Measurements from ENCODE around the gene GABRG3.

DNA sequence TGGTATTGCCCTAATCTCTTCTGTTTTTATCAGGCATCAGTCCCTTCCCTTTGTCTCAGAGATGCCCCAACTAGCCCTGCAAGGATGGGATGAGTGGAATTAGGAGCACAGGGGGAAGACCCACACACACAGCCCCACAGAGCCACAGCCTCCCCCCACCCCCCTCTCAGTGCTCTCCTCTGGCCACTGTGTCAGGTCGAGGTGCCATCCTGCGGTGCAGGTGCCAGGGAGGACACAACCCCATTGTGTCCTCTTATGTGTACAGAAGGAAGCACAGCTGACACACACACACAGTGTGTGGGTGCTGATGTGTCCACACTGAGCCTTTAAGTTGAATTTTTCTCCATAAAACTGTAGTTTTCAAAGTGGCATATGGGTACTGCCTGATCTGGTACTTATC, 593.7 kb downstream of the GABRG3 start:
- TF ChIP-seq, protein P1, sequence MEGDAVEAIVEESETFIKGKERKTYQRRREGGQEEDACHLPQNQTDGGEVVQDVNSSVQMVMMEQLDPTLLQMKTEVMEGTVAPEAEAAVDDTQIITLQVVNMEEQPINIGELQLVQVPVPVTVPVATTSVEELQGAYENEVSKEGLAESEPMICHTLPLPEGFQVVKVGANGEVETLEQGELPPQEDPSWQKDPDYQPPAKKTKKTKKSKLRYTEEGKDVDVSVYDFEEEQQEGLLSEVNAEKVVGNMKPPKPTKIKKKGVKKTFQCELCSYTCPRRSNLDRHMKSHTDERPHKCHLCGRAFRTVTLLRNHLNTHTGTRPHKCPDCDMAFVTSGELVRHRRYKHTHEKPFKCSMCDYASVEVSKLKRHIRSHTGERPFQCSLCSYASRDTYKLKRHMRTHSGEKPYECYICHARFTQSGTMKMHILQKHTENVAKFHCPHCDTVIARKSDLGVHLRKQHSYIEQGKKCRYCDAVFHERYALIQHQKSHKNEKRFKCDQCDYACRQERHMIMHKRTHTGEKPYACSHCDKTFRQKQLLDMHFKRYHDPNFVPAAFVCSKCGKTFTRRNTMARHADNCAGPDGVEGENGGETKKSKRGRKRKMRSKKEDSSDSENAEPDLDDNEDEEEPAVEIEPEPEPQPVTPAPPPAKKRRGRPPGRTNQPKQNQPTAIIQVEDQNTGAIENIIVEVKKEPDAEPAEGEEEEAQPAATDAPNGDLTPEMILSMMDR (IDR thresholded peaks at IDR 0.05; ENCODE audit: insufficient read depth, low read length): no peak
- TF ChIP-seq POLR2AphosphoS5 (IDR thresholded peaks at IDR 0.05; ENCODE audit: low read depth) (no peak), GABPA (IDR thresholded peaks at IDR 0.05; ENCODE audit: low read depth) (no peak), SPI1 (IDR thresholded peaks at IDR 0.05; ENCODE audit: borderline replicate concordance, low read depth) (no peak)
- TF ChIP-seq, protein P2, sequence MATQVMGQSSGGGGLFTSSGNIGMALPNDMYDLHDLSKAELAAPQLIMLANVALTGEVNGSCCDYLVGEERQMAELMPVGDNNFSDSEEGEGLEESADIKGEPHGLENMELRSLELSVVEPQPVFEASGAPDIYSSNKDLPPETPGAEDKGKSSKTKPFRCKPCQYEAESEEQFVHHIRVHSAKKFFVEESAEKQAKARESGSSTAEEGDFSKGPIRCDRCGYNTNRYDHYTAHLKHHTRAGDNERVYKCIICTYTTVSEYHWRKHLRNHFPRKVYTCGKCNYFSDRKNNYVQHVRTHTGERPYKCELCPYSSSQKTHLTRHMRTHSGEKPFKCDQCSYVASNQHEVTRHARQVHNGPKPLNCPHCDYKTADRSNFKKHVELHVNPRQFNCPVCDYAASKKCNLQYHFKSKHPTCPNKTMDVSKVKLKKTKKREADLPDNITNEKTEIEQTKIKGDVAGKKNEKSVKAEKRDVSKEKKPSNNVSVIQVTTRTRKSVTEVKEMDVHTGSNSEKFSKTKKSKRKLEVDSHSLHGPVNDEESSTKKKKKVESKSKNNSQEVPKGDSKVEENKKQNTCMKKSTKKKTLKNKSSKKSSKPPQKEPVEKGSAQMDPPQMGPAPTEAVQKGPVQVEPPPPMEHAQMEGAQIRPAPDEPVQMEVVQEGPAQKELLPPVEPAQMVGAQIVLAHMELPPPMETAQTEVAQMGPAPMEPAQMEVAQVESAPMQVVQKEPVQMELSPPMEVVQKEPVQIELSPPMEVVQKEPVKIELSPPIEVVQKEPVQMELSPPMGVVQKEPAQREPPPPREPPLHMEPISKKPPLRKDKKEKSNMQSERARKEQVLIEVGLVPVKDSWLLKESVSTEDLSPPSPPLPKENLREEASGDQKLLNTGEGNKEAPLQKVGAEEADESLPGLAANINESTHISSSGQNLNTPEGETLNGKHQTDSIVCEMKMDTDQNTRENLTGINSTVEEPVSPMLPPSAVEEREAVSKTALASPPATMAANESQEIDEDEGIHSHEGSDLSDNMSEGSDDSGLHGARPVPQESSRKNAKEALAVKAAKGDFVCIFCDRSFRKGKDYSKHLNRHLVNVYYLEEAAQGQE (IDR thresholded peaks at IDR 0.05; ENCODE audit: insufficient replicate concordance, low read depth): no peak

Measured in HL-60 (cell line).